MCF 10A (cell line): ENCODE results near the gene MBTD1. TPM values are rescaled to one million over a fixed set of nuclear protein-coding genes. Genes with fewer than 3 reads are reported as not detected.

ENCODE experiments used
- BruUV-seq: library from RNA; stranded (reverse); fragments of 400-500 nt; replicated peaks from 2 replicates; lab custom pipeline; 2021; lab: Mats Ljungman, UMichigan
- CTCF ChIA-PET: fragments of 300-600 bp; sonication (Branson Sonifier 250); formaldehyde crosslinking; extraction: SDS; loops from one replicate; lab custom pipeline; 2021; ENCODE audit warnings: antibody characterized with exemption, inconsistent platforms; lab: Yijun Ruan, JAX
- POLR2A ChIA-PET: fragments of 300-600, 350-650 bp; sonication (Branson Sonifier 250); formaldehyde crosslinking; extraction: SDS; loops from one replicate; lab custom pipeline; 2020; ENCODE audit warnings: antibody characterized with exemption, inconsistent platforms; lab: Yijun Ruan, JAX
- DNase-seq: peaks from one replicate; pipeline ENCODE4 v3.0.0-alpha.2; 2018; ENCODE audit not compliant: unreplicated experiment
- H3K27ac Mint-ChIP-seq: one replicate; pipeline ENCODE4 v1.8.0; 2022; ENCODE audit warnings: mild to moderate bottlenecking, low read depth, mixed read lengths; ENCODE audit not compliant: unreplicated experiment
- H3K27me3 Mint-ChIP-seq: one replicate; pipeline ENCODE4 v1.8.0; 2022; ENCODE audit warnings: mixed read lengths; ENCODE audit not compliant: insufficient read depth, unreplicated experiment
- H3K36me3 Mint-ChIP-seq: one replicate; pipeline ENCODE4 v1.8.0; 2022; ENCODE audit warnings: mild to moderate bottlenecking, moderate library complexity, mixed read lengths; ENCODE audit not compliant: insufficient read depth, unreplicated experiment
- H3K4me1 Mint-ChIP-seq: one replicate; pipeline ENCODE4 v1.8.0; 2022; ENCODE audit warnings: mixed read lengths; ENCODE audit not compliant: insufficient read depth, unreplicated experiment
- H3K4me3 Mint-ChIP-seq: one replicate; pipeline ENCODE4 v1.8.0; 2022; ENCODE audit warnings: mild to moderate bottlenecking, moderate library complexity, mixed read lengths; ENCODE audit not compliant: unreplicated experiment
- H3K9me3 Mint-ChIP-seq: one replicate; pipeline ENCODE4 v1.8.0; 2022; ENCODE audit warnings: mixed read lengths; ENCODE audit not compliant: unreplicated experiment
- CTCF ChIP-seq: fragments of 200-600 bp; IDR thresholded peaks from one replicate; pipeline ENCODE4 v1.8.0; 2022; ENCODE audit warnings: antibody characterized with exemption, mild to moderate bottlenecking; ENCODE audit not compliant: unreplicated experiment
- intact Hi-C: fragments of 100-400 bp; cut with micrococcal nuclease; formaldehyde crosslinking; loops from 2 replicates; pipeline ENCODE4 v1.14.1; 2022
- total RNA-seq: library from RNA; stranded (reverse); gene quantifications from 2 replicates; pipeline ENCODE4 v1.2.3, GENCODE V29; 2022

The MBTD1 gene
- total RNA-seq, 1 experiment from 2014 or later: 7.7 TPM

GRCh38 chr17:51217946-51218345 is 41.9 kb downstream of the MBTD1 start:
- intact Hi-C loops: no loop called here
- no TSS peak for BruUV-seq
- DNase-seq: no peak
- H3K9me3 Mint-ChIP-seq: no peaks in the 10 kb centered on the region
- no peaks in the 10 kb centered on the region for H3K4me1 Mint-ChIP-seq
- ChIA-PET CTCF (interaction anchor here (0.6 to 1.4 kb wide), 2 partner anchors 80 to 1302 kb away, joined by 3 read pairs; no protein-coding TSS in a partner anchor), POLR2A (interaction anchor here (0.6 kb wide), 1 partner anchor 20 kb away, joined by 4 read pairs; no protein-coding TSS in a partner anchor)
- H3K27ac Mint-ChIP-seq: no peak overlapping the region
- H3K36me3 Mint-ChIP-seq: peaks cover 74% of the 10 kb centered on the region
- no peak overlapping the region for H3K4me3 Mint-ChIP-seq
- TF ChIP-seq CTCF: no peak
- no peaks in the 10 kb centered on the region for H3K27me3 Mint-ChIP-seq

GRCh38 chr17:51214920-51215319 is 44.9 kb downstream of the MBTD1 start:
- DNase-seq: no peak
- intact Hi-C loops: no loop called here
- Mint-ChIP-seq H3K27me3 (no peaks in the 10 kb centered on the region), H3K4me3 (no peak overlapping the region), H3K4me1 (no peaks in the 10 kb centered on the region), H3K27ac (no peak overlapping the region), H3K36me3 (peaks cover 80% of the 10 kb centered on the region), H3K9me3 (no peaks in the 10 kb centered on the region)
- ChIA-PET POLR2A (interaction anchor here (0.9 to 1.4 kb wide), 2 partner anchors 10 to 13 kb away, joined by 3 to 4 read pairs; no protein-coding TSS in a partner anchor), CTCF (interaction anchor here (0.5 to 0.6 kb wide), 3 partner anchors 20 to 24 kb away, joined by 3 read pairs; no protein-coding TSS in a partner anchor)
- no TSS peak for BruUV-seq
- no peak for TF ChIP-seq CTCF

GRCh38 chr17:51203838-51204237 is 56.0 kb downstream of the MBTD1 start:
- Mint-ChIP-seq H3K36me3 (peaks cover 82% of the 10 kb centered on the region), H3K27ac (no peak overlapping the region), H3K4me3 (no peak overlapping the region), H3K4me1 (no peaks in the 10 kb centered on the region), H3K9me3 (no peaks in the 10 kb centered on the region), H3K27me3 (no peaks in the 10 kb centered on the region)
- TF ChIP-seq CTCF: no peak
- intact Hi-C loops: no loop called here
- DNase-seq: no peak
- no TSS peak for BruUV-seq
- ChIA-PET CTCF (interaction anchor here (1.0 kb wide), 1 partner anchor 31 kb away, joined by 3 read pairs; no protein-coding TSS in a partner anchor), POLR2A (no interaction called here)

- Mint-ChIP-seq H3K36me3 (peaks cover 88% of the 10 kb centered on the region), H3K27me3 (no peaks in the 10 kb centered on the region), H3K4me1 (no peaks in the 10 kb centered on the region), H3K4me3 (no peak overlapping the region), H3K27ac (no peak overlapping the region), H3K9me3 (no peaks in the 10 kb centered on the region)
- no TSS peak for BruUV-seq
- no peak for DNase-seq
- ChIA-PET CTCF (no interaction called here), POLR2A (interaction anchor here (0.6 kb wide), 1 partner anchor 20 kb away, joined by 4 read pairs; no protein-coding TSS in a partner anchor)
- no peak for TF ChIP-seq CTCF
- intact Hi-C loops: no loop called here
Observed at GRCh38 chr17:51200846-51201245, 59.0 kb downstream of the MBTD1 start.
